ENCODE measurements around the gene KCNQ1. TPM values are rescaled to one million over a fixed set of nuclear protein-coding genes. Genes with fewer than 3 reads are reported as not detected.

KCNQ1 gene
- polyA plus RNA-seq, 5 donors: 6.2 to 11.5 (median 8.5) TPM

- peak; percentile 76 to 78 for DNase-seq
Observed at GRCh38 chr11:2890466-2891294, 445.9 kb downstream of the KCNQ1 start.

GRCh38 chr11:2891326-2892214, 446.8 kb downstream of the KCNQ1 start:
- DNase-seq: no peak

DNA sequence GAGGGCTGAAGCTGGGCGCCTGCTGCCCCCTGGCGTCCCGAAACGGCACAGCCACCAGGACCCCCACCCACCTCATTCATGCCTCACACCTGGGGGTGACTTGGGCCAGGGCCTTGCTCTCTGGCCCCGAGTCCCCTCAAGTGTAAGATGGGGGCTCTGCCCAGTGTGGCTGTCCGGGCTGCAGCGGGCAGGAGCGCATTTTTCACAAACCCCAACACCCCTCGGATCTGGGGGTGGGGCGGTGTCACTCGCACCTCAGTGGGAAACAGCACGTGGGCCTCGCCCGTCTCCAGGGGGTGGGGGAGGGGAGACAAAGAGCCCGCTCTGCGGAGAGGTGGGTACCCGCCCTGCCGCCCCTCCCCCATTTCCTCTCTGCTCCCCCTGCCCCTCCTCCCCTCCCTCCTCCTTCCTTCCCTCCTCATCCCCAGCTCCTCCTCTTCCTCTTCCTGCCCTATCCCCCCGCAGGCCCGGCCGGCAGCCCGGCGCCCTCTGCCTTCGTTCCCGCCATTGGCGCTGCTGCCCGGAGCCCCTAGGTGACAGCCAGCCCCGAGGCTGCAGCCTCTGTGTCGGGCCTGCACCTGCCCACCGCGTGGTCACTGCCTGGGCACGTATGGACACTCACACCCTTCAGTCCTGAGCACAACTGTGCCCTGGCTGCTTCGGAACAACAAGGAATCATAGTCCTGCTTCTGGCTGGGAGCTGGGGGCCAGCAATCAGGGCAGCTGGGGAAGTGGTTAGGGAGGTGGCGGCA, 447.6 kb downstream of the KCNQ1 start:
- peak; percentile 69 to 73 for DNase-seq

DNA sequence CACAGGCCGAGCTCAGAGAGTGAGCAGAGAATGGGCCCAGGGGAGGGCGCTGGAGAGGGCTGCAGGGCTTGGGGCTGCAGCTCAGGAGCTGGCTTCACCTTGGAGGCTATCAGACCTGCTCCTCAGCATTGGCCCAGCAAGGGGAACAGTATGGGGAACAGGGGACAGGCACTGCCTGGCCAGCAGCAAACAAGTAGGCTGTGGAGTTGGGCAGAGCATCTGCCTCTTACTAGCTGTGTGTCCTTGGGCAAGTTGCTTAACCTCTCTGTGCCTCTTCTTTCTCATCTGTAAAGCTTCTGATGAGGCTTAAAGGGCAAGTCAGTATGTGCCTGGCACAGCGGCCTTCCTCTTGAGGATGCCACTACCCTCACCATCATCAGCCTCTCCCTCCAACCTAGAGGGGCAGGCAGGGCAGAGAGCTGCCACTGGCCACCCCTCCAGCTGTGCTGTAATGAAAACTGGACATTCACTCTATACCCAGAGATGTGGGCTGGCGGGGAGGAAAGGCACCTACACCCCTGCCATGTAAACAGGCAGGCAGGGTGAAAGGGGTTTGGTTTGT, 448.2 kb downstream of the KCNQ1 start:
- DNase-seq: no peak

DNA sequence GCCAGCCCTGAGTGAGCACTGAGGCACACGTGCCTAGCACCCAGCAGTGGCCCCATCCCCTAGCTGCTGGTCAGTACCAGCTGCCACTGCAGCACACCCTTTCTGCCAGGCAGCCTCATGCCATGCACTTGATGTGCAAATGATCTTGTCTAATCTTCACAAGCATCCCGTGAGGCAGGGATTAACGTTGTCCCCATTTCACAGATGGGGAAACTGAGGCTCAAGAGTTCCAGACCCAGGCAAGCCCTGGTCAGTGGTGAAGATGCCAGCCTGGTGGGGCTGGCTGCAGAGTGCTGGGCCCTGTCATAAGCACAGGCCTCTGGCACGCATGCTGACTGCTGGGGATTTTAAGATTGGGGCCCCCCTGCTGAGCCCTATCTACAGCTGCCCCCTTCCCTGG, 449.1 kb downstream of the KCNQ1 start:
- DNase-seq: no peak

DNA sequence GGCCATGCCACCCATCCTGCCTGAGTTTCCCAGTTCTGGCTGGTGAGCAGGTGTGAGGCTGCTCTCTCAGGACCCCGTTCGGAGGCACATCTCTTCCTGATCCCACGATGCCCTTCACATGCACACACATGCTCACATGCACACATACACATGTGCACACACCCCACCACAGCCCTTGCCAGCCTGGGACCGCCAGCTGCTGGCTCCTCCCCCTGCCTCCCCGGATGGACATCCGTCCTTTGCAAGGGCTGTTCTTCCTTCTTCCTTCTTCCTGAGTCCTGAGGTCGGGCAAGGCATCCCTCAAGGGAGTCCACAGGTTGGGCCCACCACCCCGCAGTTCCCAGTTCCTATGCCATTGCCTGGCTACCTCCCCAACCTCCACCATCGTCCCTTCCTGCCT, 451.2 kb downstream of the KCNQ1 start:
- DNase-seq: no peak

DNA sequence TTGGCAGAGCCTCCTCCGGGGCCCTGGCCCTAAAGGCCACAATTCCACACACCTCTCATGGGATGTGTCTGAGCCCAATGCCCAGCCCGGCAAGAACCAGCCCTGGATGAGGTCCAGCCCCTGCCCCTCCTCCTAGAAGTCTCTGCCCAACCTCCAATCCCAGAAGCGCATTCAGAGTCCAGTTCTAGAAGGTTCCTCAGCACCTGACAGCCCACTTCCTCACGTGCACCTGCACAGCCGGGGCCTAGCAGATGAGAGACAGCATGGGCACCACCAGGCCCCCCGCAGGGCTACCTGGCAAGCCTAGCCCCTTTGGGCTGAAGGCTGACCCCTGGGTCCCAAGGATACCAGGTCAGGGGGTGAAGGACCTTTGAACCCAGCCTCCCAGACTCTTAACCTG, 452.2 kb downstream of the KCNQ1 start:
- no peak for DNase-seq

DNA sequence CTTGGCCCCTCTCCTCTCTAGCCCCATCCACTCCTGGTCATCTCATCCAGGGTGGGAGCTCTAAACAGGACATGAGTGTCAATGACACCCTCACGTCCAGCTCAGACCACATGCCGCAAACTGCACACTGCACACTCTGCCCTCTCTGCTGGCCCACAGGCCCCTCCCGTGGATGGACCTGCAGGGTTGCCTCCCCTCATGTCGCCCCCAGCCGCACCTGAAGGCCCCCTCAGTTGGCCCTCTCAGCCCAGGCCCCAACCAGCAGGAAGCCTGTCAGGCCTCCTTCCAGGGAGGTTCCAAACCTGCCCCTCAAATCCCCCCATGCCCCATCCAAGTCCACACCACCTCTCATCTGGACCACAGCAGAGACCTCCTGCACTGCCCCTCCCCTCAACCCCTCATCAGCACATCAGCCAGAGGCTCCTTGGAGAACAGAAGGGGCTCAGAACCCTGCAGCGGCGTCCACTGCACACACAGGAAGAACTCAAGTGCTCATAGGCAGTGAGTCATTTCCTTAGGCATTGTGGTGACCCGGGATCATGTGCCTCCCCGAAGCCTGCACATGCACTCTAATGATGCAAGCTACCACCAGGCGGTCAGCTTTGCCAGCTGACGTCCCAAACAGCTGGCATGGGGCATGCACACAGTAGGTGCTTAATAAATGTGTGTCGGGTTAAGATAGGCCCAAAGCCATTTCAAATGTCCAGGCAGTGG, 453.7 kb downstream of the KCNQ1 start:
- DNase-seq: no peak

Other genes with a start within 250 kb of the KCNQ1 start
- gene ASCL2, start 174.4 kb upstream of the KCNQ1 start, polyA plus RNA-seq (ENCODE audit: insufficient read depth in 1 of 5, insufficient read length in 5 of 5, low replicate concordance in 1 of 5): 1 to 10 TPM in 3 of 5 donors, under 1 TPM in 2; 0.79 to 1.5 (median 1.3) TPM
- 1 to 10 TPM; 1.3 to 2.5 (median 1.9) TPM for gene C11orf21, start 143.1 kb upstream of the KCNQ1 start, polyA plus RNA-seq (ENCODE audit: insufficient read depth in 1 of 5, insufficient read length in 5 of 5, low replicate concordance in 1 of 5)
- gene TSPAN32, start 143.0 kb upstream of the KCNQ1 start, polyA plus RNA-seq (ENCODE audit: insufficient read depth in 1 of 5, insufficient read length in 5 of 5, low replicate concordance in 1 of 5): 1 to 10 TPM; 3.0 to 6.0 (median 3.9) TPM
- gene CD81, start 67.7 kb upstream of the KCNQ1 start, polyA plus RNA-seq (ENCODE audit: insufficient read depth in 1 of 5, insufficient read length in 5 of 5, low replicate concordance in 1 of 5): 100 to 1,000 TPM; 530 to 861 (median 656) TPM
- gene TSSC4, start 44.3 kb upstream of the KCNQ1 start, polyA plus RNA-seq (ENCODE audit: insufficient read depth in 1 of 5, insufficient read length in 5 of 5, low replicate concordance in 1 of 5): 10 to 100 TPM; 17.6 to 39.0 (median 22.6) TPM
- under 1 TPM; 0.10 to 0.29 (median 0.13) TPM for gene TRPM5, start 494 bp upstream of the KCNQ1 start, polyA plus RNA-seq (ENCODE audit: insufficient read depth in 1 of 5, insufficient read length in 5 of 5, low replicate concordance in 1 of 5)

Measured in right lung (tissue), 5 donors.